Lung (tissue), 12 donors: ENCODE data around the gene FMN1. TPM values are rescaled to one million over a fixed set of nuclear protein-coding genes. Genes with fewer than 3 reads are reported as not detected.

Source experiments
- ATAC-seq: fragments of 200-7000 bp; cut with Tn5 transposase; one replicate; pipeline ENCODE4 v1.9.1; 2020; ENCODE audit warnings: moderate number of reproducible peaks; ENCODE audit not compliant: insufficient read depth, low FRiP score
- DNase-seq, 3 donors: peaks; one replicate each; pipeline ENCODE4 v3.0.0-alpha.2; 2013 to 2017
- H3K27ac ChIP-seq, 2 donors: one replicate each; pipeline ENCODE4 v1.5.1; 2013; ENCODE audit warnings: mild to moderate bottlenecking in 2 of 2, moderate library complexity in 2 of 2, control low read depth in 1 of 2, inconsistent platforms in 1 of 2, low read depth in 1 of 2, low read length in 1 of 2
- H3K27me3 ChIP-seq, 3 donors: one replicate each; pipeline ENCODE4 v1.5.1; 2013; ENCODE audit warnings: low read length in 2 of 3; ENCODE audit not compliant: control insufficient read depth in 3 of 3, insufficient read depth in 3 of 3
- H3K36me3 ChIP-seq, 4 donors: one replicate each; pipeline ENCODE4 v1.5.1; 2013; ENCODE audit warnings: low read length in 4 of 4, mild to moderate bottlenecking in 1 of 4, moderate library complexity in 1 of 4; ENCODE audit not compliant: control insufficient read depth in 4 of 4, insufficient read depth in 4 of 4
- H3K4me1 ChIP-seq, 5 donors: one replicate each; pipeline ENCODE4 v1.5.1; 2013; ENCODE audit warnings: low read length in 5 of 5, mild to moderate bottlenecking in 2 of 5, moderate library complexity in 1 of 5; ENCODE audit not compliant: control insufficient read depth in 5 of 5, insufficient read depth in 5 of 5
- H3K4me3 ChIP-seq: one replicate; pipeline ENCODE4 v1.5.1; 2013; ENCODE audit warnings: mild to moderate bottlenecking, control low read depth, moderate library complexity
- H3K9ac ChIP-seq, 2 donors: one replicate each; pipeline ENCODE4 v1.5.1; 2013; ENCODE audit warnings: low read length in 2 of 2, control low read depth in 1 of 2; ENCODE audit not compliant: insufficient read depth in 1 of 2
- H3K9me3 ChIP-seq, 4 donors: one replicate each; pipeline ENCODE4 v1.5.1; 2013; ENCODE audit warnings: low read length in 3 of 4, mild to moderate bottlenecking in 1 of 4, moderate library complexity in 1 of 4; ENCODE audit not compliant: control insufficient read depth in 4 of 4, insufficient read depth in 3 of 4
- whole genome bisulfite sequencing, 2 donors: extraction: QIAGEN DNeasy Blood & Tissue Kit; methylation state at CpG; one replicate each; pipeline ENCODE4 v1.1.7; 2013; 5-methylcytosine and 5-hydroxymethylcytosine counted together
- polyA plus RNA-seq, 2 donors: library from polyadenylated mRNA; stranded (reverse); fragments of 200-250 nt; gene quantifications; one replicate each; pipeline ENCODE4 v1.2.1, GENCODE V29; 2013
- total RNA-seq, 2 donors: library from RNA; depleted of rRNA in 1 of 2; stranded (reverse); fragments of >200 nt in 1 of 2; gene quantifications; one replicate each; pipeline ENCODE4 v1.2.1, GENCODE V29; 2014 to 2021
- TF ChIP-seq, protein P1 (sequence below): IDR thresholded peaks from 2 replicates; pipeline ENCODE4 v1.5.1; 2012; ENCODE audit warnings: mild to moderate bottlenecking; ENCODE audit errors: control extremely low read depth, extremely low read depth
- donor health status: control.
- donor health status: control.
- donor health status: Bipolar disorder and iron deficiency.
- donor health status: healthy.
- donor health status: DM: yes; HTN: yes; CAD: no.

Gene FMN1
- total and polyA plus RNA-seq, 4 donors, result 4.6 to 45.2 (median 15.7) TPM

DNA sequence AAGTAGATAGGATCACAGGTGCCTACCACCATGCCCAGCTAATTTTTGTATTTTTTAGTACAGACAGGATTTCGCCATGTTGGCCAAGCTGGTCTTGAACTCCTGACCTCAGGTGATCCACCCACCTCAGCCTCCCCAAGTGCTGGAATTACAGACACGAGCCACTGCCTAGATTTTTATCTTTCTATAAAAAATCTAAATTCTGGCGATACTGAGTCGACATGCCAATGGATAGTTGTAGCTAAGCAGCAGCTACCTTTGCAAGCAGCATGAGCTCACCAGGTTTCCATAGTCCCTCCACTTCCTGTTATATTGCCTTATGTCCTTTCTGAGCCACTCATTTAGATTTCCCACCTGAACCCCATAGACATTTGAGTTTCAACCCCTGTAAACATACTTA is 13.1 kb upstream of the FMN1 start:
- no peak overlapping the region for H3K9ac ChIP-seq
- H3K27ac ChIP-seq, result no peak overlapping the region
- WGBS, 2 donors, result 78 to 90% methylated on average over 4 of the region's 4 CpGs
- DNase-seq, result no peak
- no peaks in the 10 kb centered on the region for H3K27me3 ChIP-seq
- TF ChIP-seq, protein P1, sequence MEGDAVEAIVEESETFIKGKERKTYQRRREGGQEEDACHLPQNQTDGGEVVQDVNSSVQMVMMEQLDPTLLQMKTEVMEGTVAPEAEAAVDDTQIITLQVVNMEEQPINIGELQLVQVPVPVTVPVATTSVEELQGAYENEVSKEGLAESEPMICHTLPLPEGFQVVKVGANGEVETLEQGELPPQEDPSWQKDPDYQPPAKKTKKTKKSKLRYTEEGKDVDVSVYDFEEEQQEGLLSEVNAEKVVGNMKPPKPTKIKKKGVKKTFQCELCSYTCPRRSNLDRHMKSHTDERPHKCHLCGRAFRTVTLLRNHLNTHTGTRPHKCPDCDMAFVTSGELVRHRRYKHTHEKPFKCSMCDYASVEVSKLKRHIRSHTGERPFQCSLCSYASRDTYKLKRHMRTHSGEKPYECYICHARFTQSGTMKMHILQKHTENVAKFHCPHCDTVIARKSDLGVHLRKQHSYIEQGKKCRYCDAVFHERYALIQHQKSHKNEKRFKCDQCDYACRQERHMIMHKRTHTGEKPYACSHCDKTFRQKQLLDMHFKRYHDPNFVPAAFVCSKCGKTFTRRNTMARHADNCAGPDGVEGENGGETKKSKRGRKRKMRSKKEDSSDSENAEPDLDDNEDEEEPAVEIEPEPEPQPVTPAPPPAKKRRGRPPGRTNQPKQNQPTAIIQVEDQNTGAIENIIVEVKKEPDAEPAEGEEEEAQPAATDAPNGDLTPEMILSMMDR, result no peak
- no peaks in the 10 kb centered on the region for H3K9me3 ChIP-seq
- no peaks in the 10 kb centered on the region for H3K4me1 ChIP-seq
- no peak for ATAC-seq
- no peak overlapping the region for H3K4me3 ChIP-seq
- H3K36me3 ChIP-seq, result no peaks in the 10 kb centered on the region

DNA sequence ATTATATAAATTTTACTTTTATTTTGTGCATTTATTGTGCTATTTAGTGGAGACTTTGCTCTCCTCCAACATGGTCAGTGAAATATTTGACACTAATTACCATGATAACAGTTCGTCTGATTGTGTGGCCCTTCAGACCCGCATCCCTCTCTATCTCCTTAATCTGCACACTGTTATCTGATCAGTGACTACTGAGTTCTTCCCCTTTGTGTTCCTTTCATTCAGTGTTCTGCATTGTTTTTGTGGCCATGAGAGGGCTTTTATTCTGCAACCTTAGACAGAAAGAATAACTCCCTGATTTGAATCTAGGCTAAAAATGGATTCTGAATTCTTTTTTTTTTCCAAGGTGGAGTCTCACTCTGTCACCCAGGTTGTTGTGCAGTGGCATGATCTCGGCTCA is 11.9 kb upstream of the FMN1 start:
- Histone ChIP-seq H3K9ac (no peak overlapping the region), H3K27me3 (no peaks in the 10 kb centered on the region), H3K4me3 (no peak overlapping the region), H3K9me3 (no peaks in the 10 kb centered on the region), H3K36me3 (no peaks in the 10 kb centered on the region), H3K4me1 (peaks cover 0 to 2% (median 0%) of the 10 kb centered on the region in 5 donors), H3K27ac (no peak overlapping the region)
- TF ChIP-seq, protein P1, result no peak
- DNase-seq, result no peak
- ATAC-seq, result no peak
- WGBS, 2 donors, result 69 to 73% methylated on average over 3 of the region's 3 CpGs

GRCh38 chr15:33204926-33205325 is 10.4 kb upstream of the FMN1 start:
- Histone ChIP-seq H3K4me1 (peaks cover 0 to 2% (median 0%) of the 10 kb centered on the region in 5 donors), H3K27me3 (no peaks in the 10 kb centered on the region), H3K9me3 (no peaks in the 10 kb centered on the region), H3K27ac (no peak overlapping the region), H3K36me3 (no peaks in the 10 kb centered on the region), H3K4me3 (no peak overlapping the region), H3K9ac (no peak overlapping the region)
- 78 to 88% methylated on average over 3 of the region's 3 CpGs for WGBS, 2 donors
- TF ChIP-seq, protein P1, result no peak
- ATAC-seq, result no peak
- DNase-seq, result no peak

GRCh38 chr15:33204087-33204486 is 9.6 kb upstream of the FMN1 start:
- ATAC-seq, result no peak
- H3K9me3 ChIP-seq, result no peaks in the 10 kb centered on the region

More at GRCh38 chr15:33204087-33204486, 9.6 kb upstream of the FMN1 start:
- Histone ChIP-seq H3K27me3 (peaks cover 0 to 1% (median 0%) of the 10 kb centered on the region in 3 donors), H3K27ac (no peak overlapping the region), H3K9ac (no peak overlapping the region), H3K36me3 (no peaks in the 10 kb centered on the region), H3K4me1 (peaks cover 0 to 2% (median 0%) of the 10 kb centered on the region in 5 donors), H3K4me3 (no peak overlapping the region)
- TF ChIP-seq, protein P1, result no peak
- no peak for DNase-seq
